Neural progenitor cell (in vitro differentiated cells): ENCODE data around the gene TEX35. TPM values are rescaled to one million over a fixed set of nuclear protein-coding genes. Genes with fewer than 3 reads are reported as not detected.

Experiments
- DNase-seq: peaks from one replicate; pipeline ENCODE4 v3.0.0-alpha.2; 2016; ENCODE audit warnings: low spot score
- H2AFZ ChIP-seq: fragments of 200-600 bp; sonication (generic); replicated peaks from 2 replicates; pipeline ENCODE4 v1.6.1; 2016; ENCODE audit warnings: antibody characterized with exemption
- H3F3A ChIP-seq: fragments of 200-600 bp; sonication (generic); 2 replicates; pipeline ENCODE4 v1.6.1; 2016; ENCODE audit warnings: antibody characterized with exemption, low read depth
- H3K27ac ChIP-seq: fragments of 200-600 bp; sonication (generic); 2 replicates; pipeline ENCODE4 v1.5.1; 2016; ENCODE audit warnings: mild to moderate bottlenecking
- H3K27me3 ChIP-seq: fragments of 200-600 bp; sonication (generic); 2 replicates; pipeline ENCODE4 v1.6.1; 2016; ENCODE audit warnings: mild to moderate bottlenecking, moderate library complexity
- H3K36me3 ChIP-seq: fragments of 200-600 bp; sonication (generic); 2 replicates; pipeline ENCODE4 v1.5.1; 2016
- H3K4me1 ChIP-seq: fragments of 200-600 bp; sonication (generic); 2 replicates; pipeline ENCODE4 v1.6.1; 2016; ENCODE audit warnings: mixed run types
- H3K4me2 ChIP-seq: fragments of 200-600 bp; sonication (generic); 2 replicates; pipeline ENCODE4 v1.6.1; 2016
- H3K4me3 ChIP-seq: fragments of 200-600 bp; sonication (generic); 2 replicates; pipeline ENCODE4 v1.5.1; 2016
- H3K79me2 ChIP-seq: fragments of 200-600 bp; sonication (generic); 2 replicates; pipeline ENCODE4 v1.6.1; 2016; ENCODE audit warnings: low read depth
- H3K9ac ChIP-seq: fragments of 200-600 bp; sonication (generic); 2 replicates; pipeline ENCODE4 v1.6.1; 2016
- H3K9me3 ChIP-seq: fragments of 200-600 bp; sonication (generic); 2 replicates; pipeline ENCODE4 v1.5.1; 2016; ENCODE audit warnings: low read depth
- H4K20me1 ChIP-seq: fragments of 200-600 bp; sonication (generic); 2 replicates; pipeline ENCODE4 v1.6.1; 2016; ENCODE audit warnings: low read depth
- H3K27ac Mint-ChIP-seq: 3 replicates; pipeline ENCODE4 v1.8.0; 2021; ENCODE audit warnings: mixed read lengths
- H3K27me3 Mint-ChIP-seq: 2 replicates; pipeline ENCODE4 v1.8.0; 2022; ENCODE audit warnings: low read depth, mild to moderate bottlenecking, inconsistent platforms, moderate library complexity, mixed read lengths; ENCODE audit not compliant: insufficient read depth
- H3K36me3 Mint-ChIP-seq: 3 replicates; pipeline ENCODE4 v1.8.0; 2021; ENCODE audit warnings: mixed read lengths
- H3K4me1 Mint-ChIP-seq: 3 replicates; pipeline ENCODE4 v1.8.0; 2021; ENCODE audit warnings: mixed read lengths
- H3K4me3 Mint-ChIP-seq: 3 replicates; pipeline ENCODE4 v1.8.0; 2021; ENCODE audit warnings: mild to moderate bottlenecking, moderate library complexity, mixed read lengths
- H3K9me3 Mint-ChIP-seq: 3 replicates; pipeline ENCODE4 v1.8.0; 2020; ENCODE audit warnings: mixed read lengths
- CTCF ChIP-seq: fragments of 200-600 bp; sonication (generic); IDR thresholded peaks from 2 replicates; pipeline ENCODE4 v1.5.1; 2017; ENCODE audit warnings: antibody characterized with exemption, mild to moderate bottlenecking
- EZH2 ChIP-seq: fragments of 200-600 bp; sonication (generic); IDR thresholded peaks from 2 replicates; pipeline ENCODE4 v1.6.1; 2017; ENCODE audit warnings: antibody characterized with exemption, mild to moderate bottlenecking, moderate library complexity
- EZH2phosphoT487 ChIP-seq: fragments of 200-600 bp; sonication (generic); IDR thresholded peaks from 2 replicates; pipeline ENCODE4 v1.6.1; 2017; ENCODE audit warnings: antibody characterized with exemption
- total RNA-seq: library from RNA; depleted of rRNA; stranded (reverse); fragments of >200 nt; gene quantifications from 2 replicates; pipeline ENCODE4 v1.2.3, GENCODE V29; 2015; ENCODE audit warnings: low replicate concordance

Gene TEX35
- total RNA-seq, 1 donor from 2014 or later: not detected

DNA sequence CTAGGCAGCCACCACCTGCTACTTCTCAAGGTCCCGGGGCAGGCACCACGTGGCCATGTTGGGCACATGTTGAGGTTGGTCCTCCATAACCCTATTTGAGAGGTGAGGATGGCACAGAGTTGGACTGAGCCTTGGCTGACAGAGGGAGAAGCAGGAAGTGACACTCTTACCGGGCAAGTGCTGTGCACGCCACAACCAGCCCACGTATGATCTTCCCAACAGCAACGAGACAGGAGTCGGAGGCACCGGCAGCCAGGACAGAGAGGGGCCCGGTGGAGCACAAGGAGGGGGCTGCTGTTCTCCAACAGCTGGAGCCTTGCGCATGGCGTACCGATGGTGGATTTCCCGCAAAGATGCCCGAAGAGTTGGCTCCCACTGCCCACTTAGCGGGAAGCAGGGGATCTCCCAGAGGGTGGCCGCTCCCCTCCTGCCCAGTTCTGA lies 19.6 kb upstream of the TEX35 start:
- H2AFZ ChIP-seq: no peak overlapping the region
- no peaks in the 10 kb centered on the region for H4K20me1 ChIP-seq
- H3K4me1 Mint-ChIP-seq: peaks cover 12% of the 10 kb centered on the region
- H3K27ac ChIP-seq: no peak overlapping the region
- no peak overlapping the region for H3K4me3 Mint-ChIP-seq
- no peaks in the 10 kb centered on the region for H3K9me3 Mint-ChIP-seq
- no peak for DNase-seq
- H3K36me3 ChIP-seq: no peaks in the 10 kb centered on the region
- no peaks in the 10 kb centered on the region for H3K9me3 ChIP-seq
- H3K79me2 ChIP-seq: no peaks in the 10 kb centered on the region
- no peaks in the 10 kb centered on the region for H3F3A ChIP-seq
- no peak overlapping the region for H3K9ac ChIP-seq
- H3K27me3 ChIP-seq: no peaks in the 10 kb centered on the region
- no peak overlapping the region for H3K4me2 ChIP-seq
- H3K4me1 ChIP-seq: no peaks in the 10 kb centered on the region
- no peak overlapping the region for H3K4me3 ChIP-seq
- no peak overlapping the region for H3K27ac Mint-ChIP-seq
- TF ChIP-seq EZH2phosphoT487 (no peak), CTCF (no peak), EZH2 (no peak)
- peaks cover 9% of the 10 kb centered on the region for H3K27me3 Mint-ChIP-seq
- no peaks in the 10 kb centered on the region for H3K36me3 Mint-ChIP-seq

DNA sequence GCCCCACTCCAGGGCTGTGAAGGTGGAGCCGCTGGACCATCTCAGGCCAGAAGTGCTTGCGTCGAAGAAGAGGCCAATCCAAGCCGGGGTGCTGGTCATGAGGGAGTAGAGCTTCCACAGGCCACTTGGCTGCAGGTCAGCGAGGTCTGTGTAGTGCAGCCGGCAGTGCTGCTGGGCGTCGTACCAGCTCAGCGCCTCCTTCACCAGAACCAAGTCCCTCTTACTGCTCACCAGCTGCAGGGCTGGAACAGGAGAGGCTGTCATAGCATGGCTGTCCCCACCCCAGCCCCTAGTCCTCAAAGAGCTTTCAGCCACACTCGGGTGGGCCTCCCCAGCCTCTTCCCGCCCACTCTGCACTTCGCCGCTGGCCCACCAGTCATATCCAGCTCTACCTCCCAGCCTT lies 18.3 kb upstream of the TEX35 start:
- H3K4me3 ChIP-seq: no peak overlapping the region
- Mint-ChIP-seq H3K36me3 (no peaks in the 10 kb centered on the region), H3K27me3 (peaks cover 5% of the 10 kb centered on the region), H3K9me3 (no peaks in the 10 kb centered on the region), H3K27ac (no peak overlapping the region), H3K4me3 (no peak overlapping the region), H3K4me1 (peaks cover 9% of the 10 kb centered on the region)
- H3K36me3 ChIP-seq: no peaks in the 10 kb centered on the region
- H4K20me1 ChIP-seq: no peaks in the 10 kb centered on the region
- no peak overlapping the region for H2AFZ ChIP-seq
- TF ChIP-seq EZH2 (no peak), EZH2phosphoT487 (no peak), CTCF (no peak)
- H3K27ac ChIP-seq: no peak overlapping the region
- no peaks in the 10 kb centered on the region for H3K4me1 ChIP-seq
- DNase-seq: no peak
- H3K4me2 ChIP-seq: no peak overlapping the region
- no peaks in the 10 kb centered on the region for H3K9me3 ChIP-seq
- H3K79me2 ChIP-seq: no peaks in the 10 kb centered on the region
- H3K9ac ChIP-seq: no peak overlapping the region
- no peaks in the 10 kb centered on the region for H3K27me3 ChIP-seq
- H3F3A ChIP-seq: no peaks in the 10 kb centered on the region

DNA sequence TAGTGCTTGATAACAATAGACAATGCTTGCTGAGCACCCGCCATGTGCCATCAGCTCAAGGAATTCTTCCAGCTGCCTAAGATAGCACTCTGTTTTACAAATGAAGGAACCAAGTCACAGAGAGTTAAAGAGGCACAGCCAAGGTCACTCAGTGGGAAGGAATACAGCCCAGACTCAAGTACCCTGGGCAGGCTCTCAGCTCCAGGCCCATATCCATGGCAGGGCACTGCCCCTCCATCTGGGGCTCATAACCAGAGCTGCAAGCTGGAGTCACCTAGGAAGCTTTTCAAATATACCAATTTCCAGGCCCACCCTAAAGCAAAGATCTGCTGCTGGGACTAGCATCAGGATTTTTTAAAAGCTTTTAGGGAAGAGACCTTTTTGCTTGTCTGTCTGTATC lies 17.8 kb upstream of the TEX35 start:
- H3K36me3 Mint-ChIP-seq: no peaks in the 10 kb centered on the region
- H3K9me3 Mint-ChIP-seq: no peaks in the 10 kb centered on the region
- Histone ChIP-seq H3K9ac (no peak overlapping the region), H3K36me3 (no peaks in the 10 kb centered on the region), H3K27me3 (no peaks in the 10 kb centered on the region), H3K9me3 (no peaks in the 10 kb centered on the region), H3K4me3 (no peak overlapping the region), H3K27ac (no peak overlapping the region), H3F3A (no peaks in the 10 kb centered on the region), H3K79me2 (no peaks in the 10 kb centered on the region), H3K4me2 (no peak overlapping the region), H3K4me1 (no peaks in the 10 kb centered on the region), H4K20me1 (no peaks in the 10 kb centered on the region), H2AFZ (peak overlapping the region; percentile 63)
- H3K27me3 Mint-ChIP-seq: peaks cover 5% of the 10 kb centered on the region
- H3K4me1 Mint-ChIP-seq: peaks cover 9% of the 10 kb centered on the region
- no peak for TF ChIP-seq EZH2phosphoT487
- no peak for TF ChIP-seq CTCF
- TF ChIP-seq EZH2: no peak
- H3K4me3 Mint-ChIP-seq: no peak overlapping the region
- no peak overlapping the region for H3K27ac Mint-ChIP-seq
- no peak for DNase-seq
